LNCAP (cell line): ENCODE results near the gene MED28.

ENCODE experiments used
- CTCF ChIP-seq: fragments of 450-650 bp; IDR thresholded peaks from 2 replicates; pipeline ENCODE4 v1.5.1; 2017; ENCODE audit warnings: mild to moderate bottlenecking

Gene MED28

GRCh38 chr4:17657849-17658248 lies 43.4 kb downstream of the MED28 start:
- TF ChIP-seq CTCF = no peak

- TF ChIP-seq CTCF = no peak
Measured at GRCh38 chr4:17662694-17663093, 48.3 kb downstream of the MED28 start.

GRCh38 chr4:17664755-17665154 lies 50.3 kb downstream of the MED28 start:
- no peak for TF ChIP-seq CTCF

GRCh38 chr4:17665346-17665745 lies 50.9 kb downstream of the MED28 start:
- no peak for TF ChIP-seq CTCF

- TF ChIP-seq CTCF = no peak
Measured at GRCh38 chr4:17665852-17666251, 51.4 kb downstream of the MED28 start.

- no peak for TF ChIP-seq CTCF
Measured at GRCh38 chr4:17667253-17667652, 52.8 kb downstream of the MED28 start.

- TF ChIP-seq CTCF = no peak
Measured at GRCh38 chr4:17667653-17668201, 53.3 kb downstream of the MED28 start.

- no peak for TF ChIP-seq CTCF
Measured at GRCh38 chr4:17670423-17670822, 56.0 kb downstream of the MED28 start.
